GM12878 (cell line): ENCODE results near the gene CCDC47. TPM values are rescaled to one million over a fixed set of nuclear protein-coding genes. Genes with fewer than 3 reads are reported as not detected.

Source experiments
- BACH1 ChIP-seq: fragments of 450-650 bp; IDR thresholded peaks from 2 replicates; pipeline ENCODE4 v1.6.1; 2017; ENCODE audit warnings: mild to moderate bottlenecking, borderline replicate concordance
- BCL11A ChIP-seq: IDR thresholded peaks from 2 replicates; pipeline ENCODE4 v1.6.1; 2011; ENCODE audit warnings: low read depth, low read length
- BHLHE40 ChIP-seq, 2 experiments: fragments of 450-650 bp in 1 of 2; IDR thresholded peaks; 2 replicates each; pipeline ENCODE4 v1.6.1; 2011 to 2017; ENCODE audit warnings: low read depth in 2 of 2, borderline replicate concordance in 1 of 2, improper control_type of control experiment in 1 of 2, low read length in 1 of 2, mild to moderate bottlenecking in 1 of 2
- CHD1 ChIP-seq: IDR thresholded peaks from 2 replicates; pipeline ENCODE4 v1.6.1; 2012; ENCODE audit warnings: low read depth, low read length, improper control_type of control experiment
- CREM ChIP-seq: IDR thresholded peaks from 2 replicates; pipeline ENCODE4 v1.6.1; 2014; ENCODE audit warnings: antibody characterized with exemption, low read depth
- DPF2 ChIP-seq: fragments of 450-650 bp; IDR thresholded peaks from 2 replicates; pipeline ENCODE4 v1.6.1; 2017; ENCODE audit warnings: mild to moderate bottlenecking
- ELK1 ChIP-seq: IDR thresholded peaks from 2 replicates; pipeline ENCODE4 v1.6.1; 2012; ENCODE audit warnings: low read depth, low read length, improper control_type of control experiment
- FOS ChIP-seq: IDR thresholded peaks from 3 replicates; pipeline ENCODE4 v1.6.1; 2011; ENCODE audit warnings: borderline replicate concordance; ENCODE audit not compliant: insufficient read length; ENCODE audit errors: extremely low read depth
- HCFC1 ChIP-seq: fragments of 150-350 bp; IDR thresholded peaks from 2 replicates; pipeline ENCODE4 v1.6.1; 2014; ENCODE audit warnings: low read length
- KLF5 ChIP-seq: fragments of 450-650 bp; IDR thresholded peaks from 2 replicates; pipeline ENCODE4 v1.6.1; 2014; ENCODE audit warnings: mild to moderate bottlenecking; ENCODE audit not compliant: partially characterized antibody
- MTA3 ChIP-seq: IDR thresholded peaks from 2 replicates; pipeline ENCODE4 v1.6.1; 2012; ENCODE audit warnings: low read length, inconsistent platforms, borderline replicate concordance
- MXI1 ChIP-seq: fragments of 150-350 bp; IDR thresholded peaks from 2 replicates; pipeline ENCODE4 v1.6.1; 2011; ENCODE audit warnings: low read depth, mild to moderate bottlenecking, inconsistent platforms, low read length, improper control_type of control experiment
- NBN ChIP-seq: fragments of 450-650 bp; IDR thresholded peaks from 2 replicates; pipeline ENCODE4 v1.6.1; 2016
- NFYA ChIP-seq: IDR thresholded peaks from 2 replicates; pipeline ENCODE4 v1.6.1; 2011; ENCODE audit warnings: low read depth, mild to moderate bottlenecking, low read length, improper control_type of control experiment, borderline replicate concordance
- RFX5 ChIP-seq: IDR thresholded peaks from 2 replicates; pipeline ENCODE4 v1.6.1; 2011; ENCODE audit warnings: low read depth, low read length, improper control_type of control experiment
- SMAD5 ChIP-seq: IDR thresholded peaks from 2 replicates; pipeline ENCODE4 v1.6.1; 2016; ENCODE audit warnings: antibody characterized with exemption, low read depth
- STAT1 ChIP-seq: fragments of 450-650 bp; conservative IDR thresholded peaks from 2 replicates; pipeline ENCODE4 v1.6.1; 2014; ENCODE audit warnings: antibody characterized with exemption, mild to moderate bottlenecking
- SUPT20H ChIP-seq: IDR thresholded peaks from 2 replicates; pipeline ENCODE4 v1.6.1; 2011; ENCODE audit warnings: low read depth, mild to moderate bottlenecking, low read length, moderate library complexity, borderline replicate concordance; ENCODE audit not compliant: control insufficient read depth
- TCF7 ChIP-seq: IDR thresholded peaks from 2 replicates; pipeline ENCODE4 v1.6.1; 2014; ENCODE audit warnings: antibody characterized with exemption, borderline replicate concordance
- USF2 ChIP-seq: IDR thresholded peaks from 2 replicates; pipeline ENCODE4 v1.6.1; 2011; ENCODE audit warnings: low read depth, low read length, improper control_type of control experiment, borderline replicate concordance
- YY1 ChIP-seq: IDR thresholded peaks from 2 replicates; pipeline ENCODE4 v1.6.1; 2011; ENCODE audit warnings: low read depth, mild to moderate bottlenecking, low read length
- ZNF217 ChIP-seq: fragments of 450-650 bp; IDR thresholded peaks from 2 replicates; pipeline ENCODE4 v1.6.1; 2017; ENCODE audit warnings: antibody characterized with exemption, mild to moderate bottlenecking
- ZNF274 ChIP-seq: IDR thresholded peaks from one replicate; pipeline ENCODE4 v1.8.0; 2011; ENCODE audit not compliant: insufficient read length, insufficient read depth
- ZZZ3 ChIP-seq: IDR thresholded peaks from 2 replicates; pipeline ENCODE4 v1.6.1; 2011; ENCODE audit warnings: low read depth; ENCODE audit not compliant: control insufficient read depth, insufficient read length
- polyA plus RNA-seq, 11 experiments: library from polyadenylated mRNA; depleted of rRNA in 4 of 11; unstranded in 6 of 11; stranded (reverse) in 5 of 11; fragments of >200 nt; fragmentation: Nextera tagmentation in 4 of 11; fragmentation: Illumina TruSeq in 1 of 11; extraction: Ambion mirVana in 4 of 11; extraction: Trizol in 1 of 11; gene quantifications; 1 replicate in 1 of 11; 2 replicates in 10 of 11; pipeline versions ENCODE4 v1.2.1 to v1.2.3, GENCODE V29; 2011 to 2016; ENCODE audit warnings: inconsistent platforms in 2 of 11, missing spikeins in 2 of 11, low read depth in 1 of 11
- total RNA-seq, 4 experiments: library from RNA; depleted of rRNA in 3 of 4; stranded (reverse); fragments of >200 nt in 3 of 4; fragmentation: Illumina TruSeq in 1 of 4; extraction: Trizol in 1 of 4; gene quantifications; 2 replicates each; pipeline versions ENCODE4 v1.2.1 to v1.2.3, GENCODE V29; 2013 to 2021
- TF ChIP-seq, protein P1 (sequence below): fragments of 450-650 bp; formaldehyde crosslinking; IDR thresholded peaks from 2 replicates; pipeline ENCODE4 v1.5.0; 2022; ENCODE audit warnings: mild to moderate bottlenecking, missing genetic modification characterization
- TF ChIP-seq, protein P2 (sequence below): fragments of 450-650 bp; IDR thresholded peaks from 2 replicates; pipeline ENCODE4 v1.6.1; 2016; ENCODE audit warnings: mild to moderate bottlenecking

The CCDC47 gene
- total and polyA plus RNA-seq, 10 of the 15 experiments (the other 5 are each of a cell fraction or from before 2014, with no cell fraction given) = 13.6 to 81.4 (median 58.9) TPM

DNA sequence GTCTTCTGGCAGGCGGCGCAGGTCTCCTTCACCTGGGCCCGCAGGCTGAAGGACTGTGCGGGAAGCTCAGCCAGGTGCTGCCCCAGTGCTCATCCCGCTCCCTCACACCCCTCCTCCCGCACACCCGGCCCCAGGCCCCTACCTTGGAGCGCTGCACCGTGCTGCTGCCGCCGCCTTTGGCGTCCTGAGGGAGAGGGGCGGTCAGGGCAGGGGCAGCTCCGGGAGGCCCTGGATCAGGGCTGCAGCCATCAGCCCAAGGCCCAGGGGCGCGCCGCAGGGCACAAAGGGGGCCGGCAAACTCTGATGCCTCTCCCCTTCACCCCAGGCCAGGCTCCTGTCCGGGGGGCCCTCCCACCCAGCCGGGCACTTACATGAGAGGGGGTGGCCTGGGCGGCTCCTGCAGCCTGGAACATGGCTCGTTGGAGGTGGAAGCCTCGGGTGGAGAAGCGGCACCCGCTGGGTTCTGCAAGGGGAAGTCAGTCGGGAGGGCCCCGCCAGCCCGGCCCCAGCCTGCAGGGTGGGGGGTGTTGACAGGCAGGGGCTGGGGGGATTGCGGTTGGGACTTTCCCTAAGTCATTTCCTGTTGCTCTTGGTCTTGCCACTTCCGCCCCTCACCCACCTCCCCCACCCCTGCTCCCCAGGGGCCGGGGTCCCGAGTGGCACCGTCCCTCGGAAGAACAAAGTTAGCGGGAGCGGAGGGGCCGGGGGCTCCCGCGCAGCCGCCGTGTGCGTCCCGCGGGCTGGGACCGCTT lies 74.3 kb downstream of the CCDC47 start (continued):
- TF ChIP-seq, protein P1, sequence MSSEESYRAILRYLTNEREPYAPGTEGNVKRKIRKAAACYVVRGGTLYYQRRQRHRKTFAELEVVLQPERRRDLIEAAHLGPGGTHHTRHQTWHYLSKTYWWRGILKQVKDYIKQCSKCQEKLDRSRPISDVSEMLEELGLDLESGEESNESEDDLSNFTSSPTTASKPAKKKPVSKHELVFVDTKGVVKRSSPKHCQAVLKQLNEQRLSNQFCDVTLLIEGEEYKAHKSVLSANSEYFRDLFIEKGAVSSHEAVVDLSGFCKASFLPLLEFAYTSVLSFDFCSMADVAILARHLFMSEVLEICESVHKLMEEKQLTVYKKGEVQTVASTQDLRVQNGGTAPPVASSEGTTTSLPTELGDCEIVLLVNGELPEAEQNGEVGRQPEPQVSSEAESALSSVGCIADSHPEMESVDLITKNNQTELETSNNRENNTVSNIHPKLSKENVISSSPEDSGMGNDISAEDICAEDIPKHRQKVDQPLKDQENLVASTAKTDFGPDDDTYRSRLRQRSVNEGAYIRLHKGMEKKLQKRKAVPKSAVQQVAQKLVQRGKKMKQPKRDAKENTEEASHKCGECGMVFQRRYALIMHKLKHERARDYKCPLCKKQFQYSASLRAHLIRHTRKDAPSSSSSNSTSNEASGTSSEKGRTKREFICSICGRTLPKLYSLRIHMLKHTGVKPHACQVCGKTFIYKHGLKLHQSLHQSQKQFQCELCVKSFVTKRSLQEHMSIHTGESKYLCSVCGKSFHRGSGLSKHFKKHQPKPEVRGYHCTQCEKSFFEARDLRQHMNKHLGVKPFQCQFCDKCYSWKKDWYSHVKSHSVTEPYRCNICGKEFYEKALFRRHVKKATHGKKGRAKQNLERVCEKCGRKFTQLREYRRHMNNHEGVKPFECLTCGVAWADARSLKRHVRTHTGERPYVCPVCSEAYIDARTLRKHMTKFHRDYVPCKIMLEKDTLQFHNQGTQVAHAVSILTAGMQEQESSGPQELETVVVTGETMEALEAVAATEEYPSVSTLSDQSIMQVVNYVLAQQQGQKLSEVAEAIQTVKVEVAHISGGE (CRISPR knock-in tag) = no peak
- TF ChIP-seq HCFC1 (no peak), CREM (peak; percentile 65; the same call in 1 of the 2 replicates), KLF5 (no peak), DPF2 (peak; percentile 76), USF2 (no peak), MTA3 (no peak; the same call in 1 of the 2 replicates), CHD1 (no peak), SUPT20H (no peak), BACH1 (0 out of 2 replicates have a peak, but pooled peaks have one; percentile 10), STAT1 (no peak), ZNF274 (no peak), MXI1 (peak; percentile 30; the same call in 1 of the 2 replicates), BCL11A (peak; percentile 17; the same call in 1 of the 2 replicates), BHLHE40 (IDR thresholded peaks at IDR 0.05; ENCODE audit: borderline replicate concordance in 1 of 2, low read depth in 2 of 2, low read length in 1 of 2) (peak in 1 of 2 experiments; percentile 39; a peak in 1 of 4 replicates), ELK1 (peak; percentile 50; the same call in 1 of the 2 replicates), NBN (0 out of 2 replicates have a peak, but pooled peaks have one; percentile 49), ZNF217 (no peak), ZZZ3 (no peak), NFYA (no peak), FOS (no peak), SMAD5 (no peak), RFX5 (no peak), YY1 (no peak), TCF7 (no peak)
- TF ChIP-seq, protein P2, sequence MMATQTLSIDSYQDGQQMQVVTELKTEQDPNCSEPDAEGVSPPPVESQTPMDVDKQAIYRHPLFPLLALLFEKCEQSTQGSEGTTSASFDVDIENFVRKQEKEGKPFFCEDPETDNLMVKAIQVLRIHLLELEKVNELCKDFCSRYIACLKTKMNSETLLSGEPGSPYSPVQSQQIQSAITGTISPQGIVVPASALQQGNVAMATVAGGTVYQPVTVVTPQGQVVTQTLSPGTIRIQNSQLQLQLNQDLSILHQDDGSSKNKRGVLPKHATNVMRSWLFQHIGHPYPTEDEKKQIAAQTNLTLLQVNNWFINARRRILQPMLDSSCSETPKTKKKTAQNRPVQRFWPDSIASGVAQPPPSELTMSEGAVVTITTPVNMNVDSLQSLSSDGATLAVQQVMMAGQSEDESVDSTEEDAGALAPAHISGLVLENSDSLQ = peak; percentile 91
